Glutamatergic neuron (in vitro differentiated cells): Measurements from ENCODE around the gene HSPA12A. TPM values are rescaled to one million over a fixed set of nuclear protein-coding genes. Genes with fewer than 3 reads are reported as not detected.

Experiments used
- DNase-seq: peaks from one replicate; pipeline ENCODE4 v3.0.0; 2022
- H3K27ac Mint-ChIP-seq: one replicate; pipeline ENCODE4 v1.8.0; 2020; ENCODE audit warnings: mild to moderate bottlenecking, mixed read lengths, inconsistent platforms; ENCODE audit not compliant: unreplicated experiment
- H3K27me3 Mint-ChIP-seq: one replicate; pipeline ENCODE4 v1.8.0; 2020; ENCODE audit warnings: mild to moderate bottlenecking, moderate library complexity, mixed read lengths, inconsistent platforms; ENCODE audit not compliant: unreplicated experiment
- H3K36me3 Mint-ChIP-seq: one replicate; pipeline ENCODE4 v1.8.0; 2020; ENCODE audit warnings: mild to moderate bottlenecking, mixed read lengths, inconsistent platforms; ENCODE audit not compliant: unreplicated experiment
- H3K4me1 Mint-ChIP-seq: one replicate; pipeline ENCODE4 v1.8.0; 2020; ENCODE audit warnings: mild to moderate bottlenecking, low read depth, mixed read lengths, inconsistent platforms; ENCODE audit not compliant: unreplicated experiment
- H3K4me3 Mint-ChIP-seq: one replicate; pipeline ENCODE4 v1.8.0; 2020; ENCODE audit warnings: mild to moderate bottlenecking, mixed read lengths, inconsistent platforms; ENCODE audit not compliant: unreplicated experiment
- H3K9me3 Mint-ChIP-seq: one replicate; pipeline ENCODE4 v1.8.0; 2020; ENCODE audit warnings: mild to moderate bottlenecking, moderate library complexity, mixed read lengths, inconsistent platforms; ENCODE audit not compliant: unreplicated experiment
- CTCF ChIP-seq: fragments of 200-600 bp; sonication (generic); IDR thresholded peaks from one replicate; pipeline ENCODE4 v1.5.0; 2021; ENCODE audit not compliant: partially characterized antibody, unreplicated experiment
- total RNA-seq: library from RNA; stranded (reverse); fragmentation: NEBNext Ultra II Directional; extraction: Animal tissue kit (Norgen Biotek cat#: 25700); gene quantifications from one replicate; pipeline ENCODE4 v1.2.1, GENCODE V29; 2021; ENCODE audit not compliant: unreplicated experiment

HSPA12A gene
- total RNA-seq, 1 donor from 2014 or later: 75.0 TPM

- Mint-ChIP-seq H3K27ac (no peak overlapping the region), H3K4me1 (peaks cover 7% of the 10 kb centered on the region), H3K9me3 (no peaks in the 10 kb centered on the region), H3K36me3 (peaks cover 4% of the 10 kb centered on the region), H3K4me3 (no peak overlapping the region), H3K27me3 (no peaks in the 10 kb centered on the region)
- no peak for TF ChIP-seq CTCF
- DNase-seq: peak; percentile 1
These were observed 43.5 kb upstream of the HSPA12A start for GRCh38 chr10:116785867-116786266.

GRCh38 chr10:116785282-116785681 lies 42.9 kb upstream of the HSPA12A start:
- Mint-ChIP-seq H3K4me1 (peaks cover 7% of the 10 kb centered on the region), H3K9me3 (no peaks in the 10 kb centered on the region), H3K27ac (no peak overlapping the region), H3K4me3 (no peak overlapping the region), H3K27me3 (no peaks in the 10 kb centered on the region), H3K36me3 (peaks cover 1% of the 10 kb centered on the region)
- DNase-seq: no peak
- no peak for TF ChIP-seq CTCF

GRCh38 chr10:116784651-116785050 lies 42.3 kb upstream of the HSPA12A start:
- TF ChIP-seq CTCF: no peak
- Mint-ChIP-seq H3K9me3 (no peaks in the 10 kb centered on the region), H3K36me3 (no peaks in the 10 kb centered on the region), H3K27me3 (no peaks in the 10 kb centered on the region), H3K27ac (no peak overlapping the region), H3K4me1 (peaks cover 7% of the 10 kb centered on the region), H3K4me3 (no peak overlapping the region)
- no peak for DNase-seq

- Mint-ChIP-seq H3K4me1 (peaks cover 7% of the 10 kb centered on the region), H3K27me3 (no peaks in the 10 kb centered on the region), H3K4me3 (no peak overlapping the region), H3K27ac (no peak overlapping the region), H3K36me3 (no peaks in the 10 kb centered on the region), H3K9me3 (peaks cover 1% of the 10 kb centered on the region)
- TF ChIP-seq CTCF: no peak
- DNase-seq: no peak
These were observed 41.7 kb upstream of the HSPA12A start for GRCh38 chr10:116784035-116784434.

- peaks cover 2% of the 10 kb centered on the region for H3K9me3 Mint-ChIP-seq
- DNase-seq: no peak
- peaks cover 7% of the 10 kb centered on the region for H3K4me1 Mint-ChIP-seq
- no peak for TF ChIP-seq CTCF
- H3K36me3 Mint-ChIP-seq: no peaks in the 10 kb centered on the region
- H3K27ac Mint-ChIP-seq: no peak overlapping the region
- no peak overlapping the region for H3K4me3 Mint-ChIP-seq
- peaks cover 3% of the 10 kb centered on the region for H3K27me3 Mint-ChIP-seq
These were observed 40.8 kb upstream of the HSPA12A start for GRCh38 chr10:116783011-116783655.
